H1 (cell line): ENCODE measurements around the gene LCLAT1. TPM values are rescaled to one million over a fixed set of nuclear protein-coding genes. Genes with fewer than 3 reads are reported as not detected.

Experiments used
- CTCF ChIA-PET: fragments of 300-600 bp; sonication (Branson Sonifier 250); formaldehyde crosslinking; loops from one replicate; lab custom pipeline; 2021; ENCODE audit not compliant: partially characterized antibody; lab: Charles Lee
- POLR2A ChIA-PET: fragments of 300-600 bp; sonication (Branson Sonifier 250); formaldehyde crosslinking; loops from one replicate; lab custom pipeline; 2021; ENCODE audit warnings: inconsistent platforms; ENCODE audit not compliant: partially characterized antibody; lab: Charles Lee
- DNase-seq, 2 experiments: peaks; one replicate each; pipeline versions ENCODE4 v3.0.0 to v3.0.0-alpha.2; 2010 to 2022; ENCODE audit warnings: low spot score in 2 of 2, low read depth in 1 of 2, mixed read lengths in 1 of 2
- FAIRE-seq: peaks from 2 replicates; lab custom pipeline; 2011; peaks lifted over from hg19 to GRCh38; lab: Jason Lieb, UNC
- H2AFZ ChIP-seq: 2 replicates; pipeline ENCODE4 v1.8.1; 2012; ENCODE audit warnings: low read length, inconsistent platforms
- H2AK5ac ChIP-seq: 2 replicates; pipeline ENCODE4 v1.6.1; 2013; ENCODE audit warnings: low read depth, low read length
- H2BK120ac ChIP-seq: replicated peaks from 2 replicates; pipeline ENCODE3; 2013; ENCODE audit warnings: low read depth, low read length, inconsistent platforms
- H2BK12ac ChIP-seq: 2 replicates; pipeline ENCODE4 v1.6.1; 2013; ENCODE audit warnings: low read depth, low read length
- H2BK15ac ChIP-seq: 2 replicates; pipeline ENCODE4 v1.6.1; 2013; ENCODE audit warnings: low read length
- H2BK20ac ChIP-seq: 2 replicates; pipeline ENCODE4 v1.6.1; 2013; ENCODE audit warnings: low read length
- H2BK5ac ChIP-seq: 2 replicates; pipeline ENCODE4 v1.6.1; 2013; ENCODE audit warnings: low read depth, low read length
- H3K14ac ChIP-seq: 2 replicates; pipeline ENCODE4 v1.6.1; 2013; ENCODE audit warnings: inconsistent platforms; ENCODE audit not compliant: insufficient read length
- H3K18ac ChIP-seq: 2 replicates; pipeline ENCODE4 v1.6.1; 2013; ENCODE audit warnings: low read length; ENCODE audit errors: extremely low read depth
- H3K23ac ChIP-seq: 2 replicates; pipeline ENCODE4 v1.6.1; 2013; ENCODE audit warnings: inconsistent platforms; ENCODE audit not compliant: insufficient read length
- H3K23me2 ChIP-seq: 2 replicates; pipeline ENCODE4 v1.6.1; 2013; ENCODE audit warnings: low read depth, low read length
- H3K27ac ChIP-seq: 2 replicates; pipeline ENCODE4 v1.6.1; 2011; ENCODE audit warnings: low read depth, low read length, inconsistent platforms
- H3K27me3 ChIP-seq, 4 experiments: replicated peaks in 1 of 4; 1 replicate in 1 of 4; 2 replicates in 3 of 4; pipeline versions ENCODE4 v1.6.1 to v1.8.1; 2011 to 2013; ENCODE audit warnings: low read length in 3 of 4, mild to moderate bottlenecking in 3 of 4, inconsistent platforms in 2 of 4, mixed read lengths in 2 of 4, moderate library complexity in 1 of 4; ENCODE audit not compliant: control insufficient read depth in 3 of 4, insufficient read depth in 3 of 4; ENCODE audit errors: extremely low read depth in 1 of 4
- H3K36me3 ChIP-seq, 4 experiments: 2 replicates each; pipeline versions ENCODE4 v1.6.1 to v1.8.1; 2011 to 2013; ENCODE audit warnings: mild to moderate bottlenecking in 4 of 4, low read length in 3 of 4, moderate library complexity in 2 of 4, control low read depth in 1 of 4, inconsistent platforms in 1 of 4; ENCODE audit not compliant: insufficient read depth in 4 of 4, control insufficient read depth in 2 of 4
- H3K4ac ChIP-seq: replicated peaks from 2 replicates; pipeline ENCODE3; 2013; ENCODE audit warnings: low read length, low read depth, mixed read lengths, inconsistent platforms; ENCODE audit not compliant: insufficient read length
- H3K4me1 ChIP-seq, 4 experiments: replicated peaks in 1 of 4; 1 replicate in 1 of 4; 2 replicates in 3 of 4; pipeline versions ENCODE4 v1.6.1 to v1.8.1; 2011 to 2013; ENCODE audit warnings: low read length in 3 of 4, inconsistent platforms in 2 of 4, mixed read lengths in 1 of 4; ENCODE audit not compliant: insufficient read depth in 4 of 4, control insufficient read depth in 3 of 4
- H3K4me2 ChIP-seq, 2 experiments: 2 replicates each; pipeline versions ENCODE4 v1.6.1 to v1.8.1; 2011 to 2013; ENCODE audit warnings: low read depth in 2 of 2, low read length in 2 of 2, control low read depth in 1 of 2, inconsistent platforms in 1 of 2, mild to moderate bottlenecking in 1 of 2; ENCODE audit not compliant: insufficient read depth in 1 of 2
- H3K4me3 ChIP-seq, 4 experiments: fragments of 200-600, 300-600 bp in 1 of 4; sonication (generic), shearing (Covaris generic), sonication (Bioruptor Twin) in 1 of 4; 2 replicates each; pipeline versions ENCODE4 v1.5.1 to v1.8.1; 2011 to 2016; ENCODE audit warnings: low read length in 4 of 4, low read depth in 3 of 4, control low read depth in 2 of 4, inconsistent platforms in 2 of 4, mild to moderate bottlenecking in 2 of 4, mixed read lengths in 1 of 4, moderate library complexity in 1 of 4; ENCODE audit not compliant: insufficient read depth in 2 of 4; ENCODE audit errors: extremely low read depth in 1 of 4
- H3K56ac ChIP-seq: replicated peaks from 2 replicates; pipeline ENCODE3; 2013; ENCODE audit warnings: low read depth, mild to moderate bottlenecking, mixed read lengths, low read length, inconsistent platforms; ENCODE audit not compliant: insufficient read length
- H3K79me1 ChIP-seq: 2 replicates; pipeline ENCODE4 v1.6.1; 2013; ENCODE audit warnings: low read depth, low read length, control low read depth
- H3K79me2 ChIP-seq, 2 experiments: 2 replicates each; pipeline versions ENCODE4 v1.6.1 to v1.8.1; 2012 to 2013; ENCODE audit warnings: low read length in 2 of 2, mild to moderate bottlenecking in 2 of 2, inconsistent platforms in 1 of 2; ENCODE audit not compliant: insufficient read depth in 2 of 2, control insufficient read depth in 1 of 2
- H3K9ac ChIP-seq, 4 experiments: replicated peaks in 1 of 4; 1 replicate in 1 of 4; 2 replicates in 3 of 4; pipeline versions ENCODE4 v1.6.1 to v1.8.1; 2011 to 2013; ENCODE audit warnings: low read depth in 3 of 4, low read length in 3 of 4, control low read depth in 2 of 4, mild to moderate bottlenecking in 2 of 4, moderate library complexity in 2 of 4, inconsistent platforms in 1 of 4; ENCODE audit errors: extremely low read depth in 1 of 4
- H3K9me3 ChIP-seq, 2 experiments: 2 replicates each; pipeline versions ENCODE4 v1.6.1 to v1.8.1; 2012 to 2013; ENCODE audit warnings: mild to moderate bottlenecking in 2 of 2, moderate library complexity in 2 of 2, control low read depth in 1 of 2, inconsistent platforms in 1 of 2, low read depth in 1 of 2, low read length in 1 of 2, mixed read lengths in 1 of 2; ENCODE audit not compliant: insufficient read depth in 2 of 2
- H4K20me1 ChIP-seq, 2 experiments: replicated peaks in 1 of 2; 2 replicates each; pipeline versions ENCODE3 to v1.8.1; 2011 to 2013; ENCODE audit warnings: inconsistent platforms in 2 of 2, low read length in 2 of 2, mild to moderate bottlenecking in 1 of 2; ENCODE audit not compliant: insufficient read depth in 2 of 2, control insufficient read depth in 1 of 2
- H4K5ac ChIP-seq: 2 replicates; pipeline ENCODE4 v1.6.1; 2013; ENCODE audit warnings: low read length, low read depth, mixed read lengths, inconsistent platforms; ENCODE audit not compliant: insufficient read length
- H4K8ac ChIP-seq: 2 replicates; pipeline ENCODE4 v1.8.0; 2013; ENCODE audit warnings: mild to moderate bottlenecking, moderate library complexity, low read length, inconsistent platforms; ENCODE audit not compliant: insufficient read depth; ENCODE audit errors: extremely low read depth
- H4K91ac ChIP-seq: replicated peaks from 2 replicates; pipeline ENCODE3; 2013; ENCODE audit warnings: low read length, mixed read lengths, inconsistent platforms; ENCODE audit not compliant: insufficient read length
- CREB1 ChIP-seq: IDR thresholded peaks from 2 replicates; pipeline ENCODE4 v1.6.1; 2012; ENCODE audit warnings: inconsistent platforms
- EZH2 ChIP-seq: fragments of 200-600 bp; sonication (generic); IDR thresholded peaks from 2 replicates; pipeline ENCODE4 v1.7.1; 2012; ENCODE audit warnings: low read depth, mild to moderate bottlenecking, moderate library complexity, low read length, inconsistent platforms; ENCODE audit not compliant: severe bottlenecking
- SP1 ChIP-seq: IDR thresholded peaks from 2 replicates; pipeline ENCODE4 v1.6.1; 2011; ENCODE audit warnings: low read depth, low read length
- WGBS, 2 experiments: shearing (Covaris generic) in 1 of 2; methylation state at CpG; one replicate each; pipeline versions ENCODE4 v1.1.6 to v1.1.7; 2013 to 2015; ENCODE audit warnings: low lambda C conversion rate in 2 of 2, mixed read lengths in 2 of 2, inconsistent platforms in 1 of 2, low coverage in 1 of 2, missing lambda C conversion rate in 1 of 2; ENCODE audit not compliant: insufficient replicate concordance in 2 of 2, insufficient coverage in 1 of 2, insufficient read length in 1 of 2; ENCODE audit errors: extremely low coverage in 1 of 2, missing lambda C conversion rate in 1 of 2; 5-methylcytosine and 5-hydroxymethylcytosine counted together
- polyA plus RNA-seq, 7 experiments: library from polyadenylated mRNA; depleted of rRNA in 3 of 7; stranded (reverse) in 5 of 7; unstranded in 2 of 7; fragments of >200 nt in 5 of 7; fragments of 200-250 nt in 2 of 7; gene quantifications; 1 replicate in 5 of 7; 2 replicates in 1 of 7; 4 replicates in 1 of 7; pipeline versions ENCODE4 v1.2.1 to v1.2.3, GENCODE V29; 2011 to 2013; ENCODE audit warnings: missing spikeins in 2 of 7, mixed read lengths in 2 of 7
- total RNA-seq: library from RNA; stranded (reverse); fragmentation: NEBNext Ultra II Directional; extraction: Animal tissue kit (Norgen Biotek cat#: 25700); gene quantifications from 2 replicates; pipeline ENCODE4 v1.2.1, GENCODE V29; 2021

Gene LCLAT1
- total and polyA plus RNA-seq, 2 of the 8 experiments (the other 6 are each of a cell fraction or from before 2014, with no cell fraction given), result 7.6 to 22.0 TPM

GRCh38 chr2:30439296-30439695 lies 7.8 kb upstream of the LCLAT1 start:
- CTCF ChIA-PET, result no interaction called here
- no peak for TF ChIP-seq EZH2
- no peak for TF ChIP-seq SP1
- no peak for TF ChIP-seq CREB1

More at GRCh38 chr2:30439296-30439695, 7.8 kb upstream of the LCLAT1 start:
- no peaks in the 10 kb centered on the region for H4K20me1 ChIP-seq
- H3K9me3 ChIP-seq, result no peaks in the 10 kb centered on the region
- no peak overlapping the region for H2BK15ac ChIP-seq
- H3K18ac ChIP-seq, result no peak overlapping the region
- no peaks in the 10 kb centered on the region for H3K36me3 ChIP-seq
- no peak overlapping the region for H3K4me2 ChIP-seq
- POLR2A ChIA-PET, result no interaction called here
- no peaks in the 10 kb centered on the region for H3K79me2 ChIP-seq
- no peak overlapping the region for H2AFZ ChIP-seq
- H3K4me3 ChIP-seq, result no peak overlapping the region
- H3K14ac ChIP-seq, result no peak overlapping the region
- 85% methylated on average over 3 of the region's 3 CpGs; no CpG with 5 or more reads in 1 of the 2 experiments for WGBS, 2 experiments
- H4K8ac ChIP-seq, result no peak overlapping the region
- no peak overlapping the region for H3K56ac ChIP-seq
- FAIRE-seq (no peak), DNase-seq (no peak)
- no peak overlapping the region for H3K4ac ChIP-seq
- H3K23me2 ChIP-seq, result no peaks in the 10 kb centered on the region
- H3K9ac ChIP-seq, result no peak overlapping the region
- H2BK20ac ChIP-seq, result no peak overlapping the region
- H2BK12ac ChIP-seq, result no peak overlapping the region
- H2AK5ac ChIP-seq, result no peak overlapping the region
- H4K91ac ChIP-seq, result no peak overlapping the region
- no peak overlapping the region for H3K23ac ChIP-seq
- H3K27me3 ChIP-seq, result no peaks in the 10 kb centered on the region
- no peak overlapping the region for H2BK120ac ChIP-seq
- H2BK5ac ChIP-seq, result no peak overlapping the region
- H3K4me1 ChIP-seq, result no peaks in the 10 kb centered on the region
- H3K79me1 ChIP-seq, result no peaks in the 10 kb centered on the region
- no peak overlapping the region for H3K27ac ChIP-seq
- no peak overlapping the region for H4K5ac ChIP-seq
